DOHH2 (cell line): ENCODE measurements around the gene RINL.

Experiments
- CTCF ChIP-seq: fragments of 200-600 bp; sonication (generic); IDR thresholded peaks from one replicate; pipeline ENCODE4 v1.5.1; 2014; ENCODE audit warnings: antibody characterized with exemption, mild to moderate bottlenecking, low read depth, low read length; ENCODE audit not compliant: poor library complexity, severe bottlenecking
- EZH2phosphoT487 ChIP-seq: fragments of 200-600 bp; sonication (generic); IDR thresholded peaks from 2 replicates; pipeline ENCODE4 v1.6.1; 2017; ENCODE audit warnings: borderline replicate concordance, mild to moderate bottlenecking, antibody characterized with exemption, low read length, moderate library complexity, mixed read lengths

GRCh38 chr19:38851622-38852230 lies 26.3 kb downstream of the RINL start:
- TF ChIP-seq CTCF (no peak), EZH2phosphoT487 (no peak)
